Karpas-422 (cell line): ENCODE measurements around the gene GADD45A. TPM values are rescaled to one million over a fixed set of nuclear protein-coding genes. Genes with fewer than 3 reads are reported as not detected.

Source experiments
- DNase-seq: peaks from one replicate; pipeline ENCODE4 v3.0.0-alpha.2; 2015
- H2AFZ ChIP-seq: fragments of 200-600 bp; sonication (generic); 2 replicates; pipeline ENCODE4 v1.6.1; 2014; ENCODE audit warnings: antibody characterized with exemption, low read length, mixed read lengths
- H3K27ac ChIP-seq: fragments of 200-600 bp; sonication (generic); 2 replicates; pipeline ENCODE4 v1.5.1; 2014; ENCODE audit warnings: mild to moderate bottlenecking, low read length, moderate library complexity
- H3K27me3 ChIP-seq: fragments of 200-600 bp; sonication (generic); 2 replicates; pipeline ENCODE4 v1.6.1; 2014; ENCODE audit warnings: low read length, mixed read lengths
- H3K36me3 ChIP-seq: fragments of 200-600 bp; sonication (generic); 2 replicates; pipeline ENCODE4 v1.6.1; 2014; ENCODE audit warnings: low read length, mixed read lengths; ENCODE audit not compliant: insufficient read depth
- H3K4me1 ChIP-seq: fragments of 200-600 bp; sonication (generic); 2 replicates; pipeline ENCODE4 v1.6.1; 2014; ENCODE audit warnings: mild to moderate bottlenecking, low read length, mixed read lengths
- H3K4me2 ChIP-seq: fragments of 200-600 bp; sonication (generic); 2 replicates; pipeline ENCODE4 v1.6.1; 2014; ENCODE audit warnings: low read length, low read depth, mild to moderate bottlenecking; ENCODE audit not compliant: poor library complexity, severe bottlenecking
- H3K4me3 ChIP-seq: fragments of 200-600 bp; sonication (generic); 2 replicates; pipeline ENCODE4 v1.5.1; 2014; ENCODE audit warnings: mild to moderate bottlenecking, antibody characterized with exemption, low read length, mixed read lengths
- H3K79me2 ChIP-seq: fragments of 200-600 bp; sonication (generic); 2 replicates; pipeline ENCODE4 v1.6.1; 2014; ENCODE audit warnings: mild to moderate bottlenecking, low read length, mixed read lengths
- H3K9ac ChIP-seq: fragments of 200-600 bp; sonication (generic); 2 replicates; pipeline ENCODE4 v1.6.0; 2014; ENCODE audit warnings: low read length
- H3K9me2 ChIP-seq: fragments of 200-600 bp; sonication (generic), shearing (Covaris generic); replicated peaks from 2 replicates; pipeline ENCODE4 v1.6.0; 2014; ENCODE audit warnings: mild to moderate bottlenecking, low read length, moderate library complexity; ENCODE audit not compliant: insufficient read depth
- H3K9me3 ChIP-seq: fragments of 300-700, 200-600 bp; sonication (generic); 2 replicates; pipeline ENCODE4 v1.6.1; 2014; ENCODE audit warnings: low read length, mixed read lengths
- H4K20me1 ChIP-seq: fragments of 200-600 bp; sonication (generic); 2 replicates; pipeline ENCODE4 v1.6.1; 2014; ENCODE audit warnings: mild to moderate bottlenecking, antibody characterized with exemption, low read length, low read depth; ENCODE audit not compliant: insufficient read depth
- total RNA-seq: library from RNA; depleted of rRNA; stranded (reverse); fragments of >200 nt; shearing (Covaris generic); gene quantifications from 2 replicates; pipeline ENCODE4 v1.2.3, GENCODE V29; 2014; ENCODE audit warnings: low replicate concordance

Gene GADD45A
- total RNA-seq, 1 experiment from 2014 or later: 6.5 TPM

GRCh38 chr1:67687198-67687545 is 2.2 kb downstream of the GADD45A start:
- Histone ChIP-seq H3K9ac (no peak overlapping the region), H3K36me3 (peaks cover 17% of the 10 kb centered on the region), H3K4me3 (peak overlapping the region; percentile 87), H3K79me2 (no peaks in the 10 kb centered on the region), H3K9me3 (no peaks in the 10 kb centered on the region), H3K4me2 (peak overlapping the region; percentile 91), H3K4me1 (peaks cover 26% of the 10 kb centered on the region), H3K9me2 (no peaks in the 10 kb centered on the region), H3K27ac (no peak overlapping the region), H4K20me1 (peaks cover 4% of the 10 kb centered on the region; the same call in 1 of the 2 replicates), H2AFZ (no peak overlapping the region), H3K27me3 (no peaks in the 10 kb centered on the region)
- DNase-seq: no peak

DNA sequence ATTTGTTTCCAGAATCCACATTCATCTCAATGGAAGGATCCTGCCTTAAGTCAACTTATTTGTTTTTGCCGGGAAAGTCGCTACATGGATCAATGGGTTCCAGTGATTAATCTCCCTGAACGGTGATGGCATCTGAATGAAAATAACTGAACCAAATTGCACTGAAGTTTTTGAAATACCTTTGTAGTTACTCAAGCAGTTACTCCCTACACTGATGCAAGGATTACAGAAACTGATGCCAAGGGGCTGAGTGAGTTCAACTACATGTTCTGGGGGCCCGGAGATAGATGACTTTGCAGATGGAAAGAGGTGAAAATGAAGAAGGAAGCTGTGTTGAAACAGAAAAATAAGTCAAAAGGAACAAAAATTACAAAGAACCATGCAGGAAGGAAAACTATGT is 2.6 kb downstream of the GADD45A start:
- peaks cover 24% of the 10 kb centered on the region for H3K4me1 ChIP-seq

GRCh38 chr1:67688526-67689219 is 3.7 kb downstream of the GADD45A start:
- Histone ChIP-seq H4K20me1 (peaks cover 4% of the 10 kb centered on the region; the same call in 1 of the 2 replicates), H3K9me3 (no peaks in the 10 kb centered on the region), H3K4me3 (no peak overlapping the region), H3K27ac (no peak overlapping the region), H2AFZ (no peak overlapping the region), H3K36me3 (peaks cover 17% of the 10 kb centered on the region), H3K4me1 (peaks cover 20% of the 10 kb centered on the region), H3K27me3 (no peaks in the 10 kb centered on the region), H3K4me2 (no peak overlapping the region), H3K9ac (no peak overlapping the region), H3K9me2 (no peaks in the 10 kb centered on the region), H3K79me2 (no peaks in the 10 kb centered on the region)
- no peak for DNase-seq

More for the DNA sequence above, 2.6 kb downstream of the GADD45A start:
- H3K79me2 ChIP-seq: no peaks in the 10 kb centered on the region
- H3K27ac ChIP-seq: no peak overlapping the region
- no peak overlapping the region for H3K4me2 ChIP-seq
- H3K27me3 ChIP-seq: no peaks in the 10 kb centered on the region
- no peaks in the 10 kb centered on the region for H3K9me3 ChIP-seq
- no peak overlapping the region for H2AFZ ChIP-seq
- H3K4me3 ChIP-seq: no peak overlapping the region
- no peak for DNase-seq
- no peak overlapping the region for H3K9ac ChIP-seq
- H3K9me2 ChIP-seq: no peaks in the 10 kb centered on the region
- H4K20me1 ChIP-seq: peaks cover 4% of the 10 kb centered on the region; the same call in 1 of the 2 replicates
- H3K36me3 ChIP-seq: peaks cover 17% of the 10 kb centered on the region

- DNase-seq: no peak
- Histone ChIP-seq H3K4me1 (peaks cover 15% of the 10 kb centered on the region), H3K36me3 (peaks cover 17% of the 10 kb centered on the region), H3K79me2 (no peaks in the 10 kb centered on the region), H4K20me1 (peaks cover 4% of the 10 kb centered on the region; the same call in 1 of the 2 replicates), H3K4me2 (no peak overlapping the region), H2AFZ (no peak overlapping the region), H3K27me3 (no peaks in the 10 kb centered on the region), H3K9ac (no peak overlapping the region), H3K9me3 (no peaks in the 10 kb centered on the region), H3K4me3 (no peak overlapping the region), H3K27ac (no peak overlapping the region), H3K9me2 (no peaks in the 10 kb centered on the region)
These were observed 4.4 kb downstream of the GADD45A start for GRCh38 chr1:67689267-67690017.

- Histone ChIP-seq H3K9me3 (no peaks in the 10 kb centered on the region), H3K4me1 (peaks cover 13% of the 10 kb centered on the region), H4K20me1 (peaks cover 4% of the 10 kb centered on the region; the same call in 1 of the 2 replicates), H3K4me3 (no peak overlapping the region), H3K9ac (no peak overlapping the region), H3K36me3 (peaks cover 17% of the 10 kb centered on the region), H3K27ac (no peak overlapping the region), H3K4me2 (no peak overlapping the region), H2AFZ (no peak overlapping the region), H3K79me2 (no peaks in the 10 kb centered on the region), H3K27me3 (no peaks in the 10 kb centered on the region), H3K9me2 (no peaks in the 10 kb centered on the region)
- no peak for DNase-seq
These were observed 5.0 kb downstream of the GADD45A start for GRCh38 chr1:67690018-67690363.

GRCh38 chr1:67690411-67690810 is 5.4 kb downstream of the GADD45A start:
- H3K9me3 ChIP-seq: no peaks in the 10 kb centered on the region
- H3K79me2 ChIP-seq: no peaks in the 10 kb centered on the region
- no peaks in the 10 kb centered on the region for H3K9me2 ChIP-seq
- H3K36me3 ChIP-seq: peaks cover 17% of the 10 kb centered on the region
- no peak for DNase-seq
- peaks cover 13% of the 10 kb centered on the region for H3K4me1 ChIP-seq
- no peak overlapping the region for H3K4me2 ChIP-seq
- H3K4me3 ChIP-seq: no peak overlapping the region
- no peak overlapping the region for H2AFZ ChIP-seq
- H3K9ac ChIP-seq: no peak overlapping the region
- no peaks in the 10 kb centered on the region for H3K27me3 ChIP-seq
- H4K20me1 ChIP-seq: peaks cover 4% of the 10 kb centered on the region; the same call in 1 of the 2 replicates
- no peak overlapping the region for H3K27ac ChIP-seq

DNA sequence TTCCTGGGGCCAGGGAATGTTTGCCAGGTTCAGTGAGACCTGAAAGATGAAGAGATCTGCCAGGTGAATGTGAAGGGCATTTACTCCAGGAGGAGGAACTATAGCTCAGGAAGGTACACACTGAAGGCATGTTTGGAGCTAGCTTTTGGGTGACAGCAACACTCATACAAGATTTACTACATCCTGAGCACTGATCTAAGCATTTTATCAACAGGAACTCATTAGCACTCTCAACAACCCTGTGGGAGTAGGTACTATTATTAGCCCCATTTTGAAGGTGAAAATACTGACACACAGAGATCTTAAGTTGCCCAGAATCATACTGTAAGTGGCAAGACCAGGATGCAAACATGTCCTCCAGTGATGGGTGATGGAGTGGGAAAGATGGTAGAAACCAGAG is 6.7 kb downstream of the GADD45A start:
- H3K4me3 ChIP-seq: no peak overlapping the region
- no peaks in the 10 kb centered on the region for H3K27me3 ChIP-seq
- H3K79me2 ChIP-seq: no peaks in the 10 kb centered on the region
- H3K9ac ChIP-seq: no peak overlapping the region
- peaks cover under 1% of the 10 kb centered on the region; the same call in 1 of the 2 replicates for H4K20me1 ChIP-seq
- peaks cover 7% of the 10 kb centered on the region for H3K4me1 ChIP-seq
- no peaks in the 10 kb centered on the region for H3K9me2 ChIP-seq
- no peak overlapping the region for H2AFZ ChIP-seq
- H3K27ac ChIP-seq: no peak overlapping the region
- no peaks in the 10 kb centered on the region for H3K9me3 ChIP-seq
- DNase-seq: no peak
- no peak overlapping the region for H3K4me2 ChIP-seq
- H3K36me3 ChIP-seq: peaks cover 17% of the 10 kb centered on the region

DNA sequence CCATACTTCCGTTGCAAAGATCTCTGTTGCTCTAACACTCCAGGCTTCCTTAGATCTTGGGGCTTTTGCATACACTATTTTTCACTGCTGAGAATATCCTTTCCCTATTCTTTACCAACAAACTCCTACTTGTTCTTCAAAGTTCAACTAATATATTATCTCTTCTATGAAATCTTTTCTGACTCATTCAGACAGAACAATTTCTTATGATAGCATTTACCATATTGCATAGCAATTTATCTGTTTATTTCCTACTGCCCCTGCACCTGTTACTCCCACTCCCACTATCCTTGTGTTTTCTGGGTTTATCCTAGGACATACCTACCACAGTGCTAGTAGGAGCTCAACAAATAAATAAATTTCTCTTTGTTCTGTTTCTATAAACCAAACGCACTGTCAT is 11.0 kb downstream of the GADD45A start:
- Histone ChIP-seq H3K79me2 (no peaks in the 10 kb centered on the region), H3K9me3 (no peaks in the 10 kb centered on the region), H3K4me1 (no peaks in the 10 kb centered on the region), H4K20me1 (no peaks in the 10 kb centered on the region), H3K9ac (no peak overlapping the region), H3K9me2 (no peaks in the 10 kb centered on the region), H3K27ac (no peak overlapping the region), H3K4me2 (no peak overlapping the region), H3K27me3 (no peaks in the 10 kb centered on the region), H3K4me3 (no peak overlapping the region), H3K36me3 (no peaks in the 10 kb centered on the region), H2AFZ (no peak overlapping the region)
- DNase-seq: no peak
